OCI-LY1 (cell line): ENCODE results near the gene TTC28.

ENCODE experiments used
- EZH2 ChIP-seq: fragments of 200-600 bp; sonication (generic), shearing (Covaris generic); IDR thresholded peaks from 2 replicates; pipeline ENCODE4 v1.8.0; 2017; ENCODE audit warnings: borderline replicate concordance, mixed run types, mild to moderate bottlenecking, antibody characterized with exemption, low read length, moderate library complexity, mixed read lengths
- TF ChIP-seq, protein P1 (sequence below): fragments of 200-600 bp; sonication (generic), shearing (Covaris generic); IDR thresholded peaks from 2 replicates; pipeline ENCODE4 v1.5.1; 2017; ENCODE audit warnings: mild to moderate bottlenecking, antibody characterized with exemption, low read length, moderate library complexity, mixed read lengths

DNA sequence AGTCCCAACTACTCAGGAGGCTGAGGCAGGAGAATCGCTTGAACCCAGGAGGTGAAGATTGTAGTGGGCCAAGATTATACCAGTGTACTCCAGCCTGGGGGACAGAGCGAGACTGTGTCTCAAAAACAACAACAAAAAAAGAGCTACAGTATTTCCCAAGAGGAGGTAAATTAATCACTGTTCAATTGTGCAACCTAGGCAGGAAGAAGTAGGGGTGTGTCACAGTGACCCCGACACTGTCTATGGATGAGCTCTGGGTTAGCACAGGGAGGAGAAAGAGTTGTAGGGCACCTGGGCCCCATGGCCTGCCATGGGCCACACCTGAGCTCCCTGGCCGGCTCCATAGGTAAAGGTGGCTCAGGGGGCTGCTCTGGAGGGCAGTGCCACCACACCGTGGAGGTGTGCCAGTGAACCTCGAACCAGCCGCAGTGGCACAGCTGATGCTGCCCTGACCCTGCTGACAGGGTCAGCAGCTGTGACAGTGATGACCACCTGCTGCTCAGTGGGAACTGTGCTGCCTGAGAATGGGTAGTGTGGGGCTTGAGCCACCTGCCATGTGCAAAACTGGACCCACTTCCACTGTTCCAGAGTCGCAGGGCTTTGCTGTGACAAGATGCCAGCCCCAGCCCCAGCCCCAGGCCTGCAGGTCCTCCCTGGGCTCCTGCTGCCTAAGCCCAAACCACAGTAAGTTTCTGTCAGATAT lies 676.6 kb downstream of the TTC28 start:
- TF ChIP-seq, protein P1, sequence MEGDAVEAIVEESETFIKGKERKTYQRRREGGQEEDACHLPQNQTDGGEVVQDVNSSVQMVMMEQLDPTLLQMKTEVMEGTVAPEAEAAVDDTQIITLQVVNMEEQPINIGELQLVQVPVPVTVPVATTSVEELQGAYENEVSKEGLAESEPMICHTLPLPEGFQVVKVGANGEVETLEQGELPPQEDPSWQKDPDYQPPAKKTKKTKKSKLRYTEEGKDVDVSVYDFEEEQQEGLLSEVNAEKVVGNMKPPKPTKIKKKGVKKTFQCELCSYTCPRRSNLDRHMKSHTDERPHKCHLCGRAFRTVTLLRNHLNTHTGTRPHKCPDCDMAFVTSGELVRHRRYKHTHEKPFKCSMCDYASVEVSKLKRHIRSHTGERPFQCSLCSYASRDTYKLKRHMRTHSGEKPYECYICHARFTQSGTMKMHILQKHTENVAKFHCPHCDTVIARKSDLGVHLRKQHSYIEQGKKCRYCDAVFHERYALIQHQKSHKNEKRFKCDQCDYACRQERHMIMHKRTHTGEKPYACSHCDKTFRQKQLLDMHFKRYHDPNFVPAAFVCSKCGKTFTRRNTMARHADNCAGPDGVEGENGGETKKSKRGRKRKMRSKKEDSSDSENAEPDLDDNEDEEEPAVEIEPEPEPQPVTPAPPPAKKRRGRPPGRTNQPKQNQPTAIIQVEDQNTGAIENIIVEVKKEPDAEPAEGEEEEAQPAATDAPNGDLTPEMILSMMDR: no peak
- TF ChIP-seq EZH2: no peak
